ENCODE results near the gene ELP4.
"Not testable (repeated sequence)": the region's sequence is repeated elsewhere in the genome, so short reads cannot be mapped to it uniquely, and the experiment has no call there.

The ELP4 gene

DNA sequence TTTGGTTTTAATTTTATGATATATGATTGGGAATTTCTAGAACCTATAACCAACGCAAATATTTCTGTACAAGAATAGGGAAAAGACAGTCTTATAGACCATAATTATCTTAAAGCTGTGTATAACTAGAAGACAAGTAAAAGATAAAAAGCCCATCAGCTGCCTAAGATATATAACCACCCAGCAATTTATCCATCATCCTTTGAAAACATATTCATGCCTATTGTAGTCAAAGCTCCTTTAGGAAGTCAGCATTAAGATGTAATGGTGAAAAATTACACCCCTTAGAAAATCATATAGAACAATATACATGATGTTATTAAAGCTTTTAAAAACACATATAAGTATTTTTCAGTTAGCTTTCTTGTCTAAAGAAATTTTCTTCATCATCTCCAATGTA lies 46.4 kb downstream of the ELP4 start:
- no peak for DNase-seq (ENCODE audit: low read depth)

DNA sequence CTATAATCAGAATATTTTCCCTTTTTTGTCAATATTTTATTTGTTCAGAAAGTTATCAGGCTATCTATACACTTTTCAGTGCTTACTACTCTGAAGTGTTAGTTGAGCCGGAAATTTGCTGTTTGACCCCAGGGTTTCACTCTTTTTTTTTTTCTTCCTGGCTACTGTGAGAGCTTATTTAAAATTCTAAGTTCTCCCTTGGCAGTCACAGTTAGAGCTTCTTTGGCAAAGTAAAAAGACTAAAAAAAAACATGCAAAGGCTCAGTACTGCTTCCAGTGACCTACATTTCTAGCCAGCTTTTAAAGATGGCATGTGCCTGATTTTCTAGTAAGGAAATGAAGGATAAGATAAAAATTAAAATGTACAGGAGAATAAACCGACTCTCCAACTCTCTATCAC lies 48.4 kb downstream of the ELP4 start:
- no peak for DNase-seq (ENCODE audit: low read depth)

DNA sequence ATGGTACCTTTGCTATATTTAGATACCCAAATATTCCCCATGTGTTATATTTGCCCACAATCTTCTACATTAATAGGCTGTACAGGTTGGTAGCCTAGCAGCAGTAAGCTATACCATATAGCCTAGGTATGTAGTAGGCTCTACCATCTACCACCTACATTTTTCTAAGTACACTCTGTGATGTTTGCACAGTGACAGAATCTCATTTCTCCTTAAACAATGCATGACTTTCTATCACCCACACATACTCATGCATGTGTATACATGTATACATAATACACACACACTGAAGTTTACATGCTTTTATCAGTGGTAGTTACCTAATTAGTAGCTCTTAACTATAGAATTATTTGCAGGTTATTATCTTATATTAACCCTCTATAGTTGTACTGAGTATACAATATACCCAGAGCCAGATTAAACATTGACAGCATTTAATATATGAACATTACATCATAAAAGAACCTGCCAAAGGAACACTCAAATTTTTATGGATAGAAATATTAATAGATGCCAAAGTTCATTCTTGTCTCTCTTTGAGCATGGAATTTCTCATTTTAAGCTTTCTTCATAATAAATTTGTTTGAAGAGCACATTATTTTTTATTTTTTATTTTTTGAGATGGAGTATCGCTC lies 51.4 kb downstream of the ELP4 start:
- no peak for DNase-seq (ENCODE audit: low read depth)

DNA sequence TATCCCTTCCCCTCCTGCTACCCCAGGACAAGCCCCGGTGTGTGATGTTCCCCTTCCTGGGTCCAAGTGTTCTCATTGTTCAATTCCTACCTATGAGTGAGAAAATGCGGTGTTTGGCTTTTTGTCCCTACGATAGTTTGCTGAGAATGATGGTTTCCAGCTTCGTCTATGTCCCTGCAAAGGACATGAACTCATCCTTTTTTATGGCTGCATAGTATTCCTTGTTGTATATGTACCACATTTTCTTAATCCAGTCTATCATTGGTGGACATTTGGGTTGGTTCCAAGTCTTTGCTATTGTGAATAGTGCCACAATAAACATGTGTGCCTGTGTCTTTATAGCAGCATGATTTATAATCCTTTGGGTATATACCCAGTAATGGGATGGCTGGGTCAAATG lies 55.0 kb downstream of the ELP4 start:
- not testable (repeated sequence) for DNase-seq (ENCODE audit: low read depth)

DNA sequence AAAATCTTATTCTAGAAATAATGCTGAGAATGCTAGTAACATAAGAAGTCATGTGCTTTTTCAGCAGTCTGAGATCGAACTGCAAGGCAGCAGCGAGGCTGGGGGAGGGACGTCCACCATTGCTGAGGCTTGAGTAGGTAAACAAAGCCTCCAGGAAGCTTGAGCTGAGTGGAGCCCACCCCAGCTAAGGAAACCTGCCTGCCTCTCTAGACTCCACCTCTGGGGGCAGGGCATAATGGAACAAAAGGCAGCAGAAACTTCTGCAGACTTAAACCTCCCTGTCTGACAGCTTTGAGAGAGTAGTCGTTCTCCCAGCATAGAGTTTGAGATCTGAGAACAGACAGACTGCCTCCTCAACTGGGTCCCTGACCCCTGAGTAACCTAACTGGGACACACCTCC lies 64.6 kb downstream of the ELP4 start:
- DNase-seq (ENCODE audit: low read depth), result not testable (repeated sequence)

DNA sequence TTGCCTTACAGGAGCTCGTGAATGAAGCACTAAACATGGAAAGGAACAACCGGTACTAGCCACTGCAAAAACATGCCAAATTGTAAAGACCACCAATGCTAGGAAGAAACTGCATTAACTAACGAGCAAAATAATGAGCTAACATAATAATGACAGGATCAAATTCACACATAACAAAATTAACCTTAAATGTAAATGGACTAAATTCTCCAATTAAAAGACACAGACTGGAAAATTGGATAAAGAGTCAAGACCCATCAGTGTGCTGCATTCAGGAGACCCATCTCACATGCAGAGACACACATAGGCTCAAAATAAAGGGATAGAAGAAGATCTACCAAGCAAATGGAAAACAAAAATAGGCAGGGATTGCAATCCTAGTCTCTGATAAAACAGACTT lies 66.2 kb downstream of the ELP4 start:
- not testable (repeated sequence) for DNase-seq (ENCODE audit: low read depth)

DNA sequence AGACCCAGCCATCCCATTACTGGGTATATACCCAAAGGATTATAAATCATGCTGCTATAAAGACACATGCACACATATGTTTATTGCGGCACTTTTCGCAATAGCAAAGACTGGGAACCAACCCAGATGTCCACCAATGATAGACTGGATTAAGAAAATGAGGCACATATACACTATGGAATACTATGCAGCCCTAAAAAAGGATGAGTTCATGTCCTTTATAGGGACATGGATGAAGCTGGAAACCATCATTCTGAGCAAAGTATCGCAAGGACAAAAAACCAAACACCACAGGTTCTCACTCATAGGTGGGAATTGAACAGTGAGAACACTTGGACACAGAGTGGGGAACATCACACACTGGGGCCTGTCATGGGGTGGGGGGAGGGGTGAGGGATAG lies 69.8 kb downstream of the ELP4 start:
- not testable (repeated sequence) for DNase-seq (ENCODE audit: low read depth)

DNA sequence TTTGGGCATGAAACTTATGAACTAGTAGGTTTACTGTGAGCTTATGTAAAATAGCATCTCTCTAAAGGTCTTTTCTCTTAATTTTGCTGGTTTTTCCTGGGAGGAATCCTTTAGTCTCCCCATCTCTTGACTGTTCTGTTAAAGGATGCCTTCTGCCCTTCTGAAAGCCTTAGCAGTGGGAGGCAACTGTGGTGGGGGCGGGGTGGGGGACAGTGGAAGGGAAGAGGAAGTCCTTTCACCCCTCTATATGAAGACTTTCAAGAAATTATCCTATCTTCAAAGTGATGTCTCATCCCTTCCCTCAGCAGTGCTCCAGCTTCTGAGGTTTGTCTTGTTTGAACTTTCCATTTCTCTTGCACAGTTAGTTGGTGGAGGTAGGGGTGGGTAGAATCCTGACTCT lies 73.1 kb downstream of the ELP4 start:
- DNase-seq (ENCODE audit: low read depth), result no peak

DNA sequence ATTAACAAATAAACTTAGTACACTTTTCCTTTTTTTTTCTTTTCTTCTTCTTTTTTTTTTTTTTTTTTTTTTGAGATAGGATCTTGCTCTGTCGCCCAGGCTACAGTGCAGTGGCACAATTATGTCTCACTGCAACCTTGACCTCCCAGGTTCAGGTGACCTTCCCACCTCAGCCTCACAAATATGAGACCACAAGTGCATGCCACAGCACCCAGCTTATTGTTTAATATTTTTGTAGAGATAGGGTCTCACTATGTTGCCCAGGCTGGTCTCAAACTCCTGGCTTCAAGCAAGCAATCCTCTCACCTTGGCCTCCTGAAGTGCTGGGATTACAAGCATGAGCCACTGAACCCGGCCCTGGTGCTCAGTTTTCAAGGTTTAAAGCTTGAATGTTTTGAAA lies 88.9 kb downstream of the ELP4 start:
- DNase-seq (ENCODE audit: low read depth), result no peak

DNA sequence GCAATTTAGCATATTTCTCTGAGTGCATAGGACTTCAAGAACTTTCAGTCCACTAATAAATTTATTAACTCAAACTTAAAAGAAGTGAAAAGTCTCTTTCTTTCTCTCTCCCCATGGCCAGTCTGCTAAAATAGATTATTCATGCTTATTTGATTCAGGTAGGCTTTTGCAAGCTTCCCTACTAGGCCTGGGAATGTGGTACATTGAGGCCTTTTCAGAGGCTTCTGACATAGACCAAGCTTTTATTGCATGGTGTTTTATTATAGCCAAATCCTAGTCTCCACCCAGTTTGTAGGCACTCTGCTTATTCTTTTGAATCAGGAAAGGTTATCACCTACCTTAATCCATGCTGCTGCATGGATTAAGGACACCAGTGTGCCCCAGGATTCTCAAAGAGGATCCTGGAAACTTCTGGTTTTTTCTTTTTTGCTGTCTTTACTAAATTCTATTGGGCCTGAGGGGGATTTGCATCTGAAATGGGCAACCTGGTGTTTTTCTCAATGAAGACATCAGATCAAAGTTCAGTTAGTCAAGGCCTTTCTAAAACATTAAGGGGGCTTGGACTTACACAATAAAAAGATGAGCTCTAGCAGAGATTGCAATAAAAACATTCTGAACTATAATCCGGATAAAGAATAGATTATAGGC lies 92.2 kb downstream of the ELP4 start:
- no peak for DNase-seq (ENCODE audit: low read depth)

DNA sequence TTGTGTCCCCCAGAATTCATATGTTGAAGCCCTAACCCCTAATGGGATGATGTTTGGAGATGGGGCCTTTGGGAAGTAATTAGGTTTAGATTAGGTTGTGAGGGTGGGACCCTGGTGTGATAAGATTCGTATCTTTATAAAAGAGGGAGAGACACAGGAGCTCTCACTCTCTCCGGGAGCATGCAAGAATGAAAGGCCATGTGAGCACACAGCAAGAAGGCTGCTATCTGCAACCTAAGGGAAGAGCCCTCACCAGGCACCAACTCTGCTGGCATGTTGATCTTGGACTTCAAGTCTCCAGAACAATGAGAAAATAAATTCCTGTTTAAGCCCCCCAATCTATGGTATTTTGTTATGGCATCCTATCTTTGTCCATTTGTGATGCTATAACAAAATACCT lies 97.3 kb downstream of the ELP4 start:
- DNase-seq (ENCODE audit: low read depth), result no peak

DNA sequence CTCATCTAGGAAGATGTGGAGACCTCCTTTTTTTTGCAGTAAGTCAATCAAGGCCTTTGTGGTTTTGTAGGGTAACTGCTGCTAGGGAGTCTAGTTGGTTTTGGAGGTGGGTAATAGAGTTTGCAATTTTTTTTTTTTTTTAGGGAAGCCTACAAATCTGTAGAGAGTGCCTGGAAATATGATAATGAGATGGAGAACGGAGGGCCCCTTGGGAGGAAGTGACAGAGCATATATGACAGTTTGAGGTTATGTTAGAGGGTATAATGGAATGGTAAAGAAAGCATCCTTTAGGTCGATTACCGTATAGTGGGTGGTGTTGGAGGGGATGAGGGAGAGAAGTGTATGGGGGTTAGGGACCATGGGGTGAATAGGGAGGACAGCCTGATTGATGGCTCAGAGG lies 98.3 kb downstream of the ELP4 start:
- no peak for DNase-seq (ENCODE audit: low read depth)

DNA sequence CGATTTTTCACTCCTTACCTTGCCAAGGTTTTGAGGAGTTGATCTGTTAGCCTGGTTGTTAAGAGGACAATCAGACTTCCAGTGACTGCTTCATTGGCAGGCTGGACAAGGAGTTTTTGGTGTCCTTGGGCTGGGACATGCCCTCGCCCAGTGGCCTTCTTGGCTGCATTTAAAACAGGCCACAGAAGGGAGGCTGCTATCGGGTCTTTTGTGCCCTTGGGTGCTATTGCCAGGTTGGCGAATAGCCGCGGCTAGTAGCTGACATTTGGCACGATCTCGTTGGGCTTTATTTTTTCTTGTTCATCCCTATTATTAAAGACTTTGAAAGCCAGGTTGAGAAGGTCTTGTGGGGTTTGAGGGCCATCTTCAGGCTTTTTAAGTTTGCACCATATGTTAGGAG lies 99.4 kb downstream of the ELP4 start:
- no peak for DNase-seq (ENCODE audit: low read depth)

DNA sequence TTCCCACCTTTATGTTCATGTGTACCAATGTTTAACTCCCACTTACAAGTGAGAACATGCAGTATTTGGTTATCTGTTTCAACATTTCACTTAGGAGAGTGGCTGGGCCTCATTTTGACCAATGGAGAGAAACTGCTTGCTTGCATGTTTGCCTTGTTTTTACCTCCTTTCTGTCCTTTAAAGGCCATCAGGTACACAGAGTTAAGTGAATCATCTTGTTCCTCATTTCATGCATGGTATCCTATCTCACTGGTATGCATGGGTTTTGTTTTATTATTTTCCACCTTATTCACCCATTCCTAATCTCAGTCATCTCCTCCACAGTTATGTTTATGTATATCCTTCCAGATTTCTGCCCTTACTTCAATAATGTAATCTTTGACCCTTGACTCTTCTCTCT lies 101.0 kb downstream of the ELP4 start:
- no peak for DNase-seq (ENCODE audit: low read depth)

DNA sequence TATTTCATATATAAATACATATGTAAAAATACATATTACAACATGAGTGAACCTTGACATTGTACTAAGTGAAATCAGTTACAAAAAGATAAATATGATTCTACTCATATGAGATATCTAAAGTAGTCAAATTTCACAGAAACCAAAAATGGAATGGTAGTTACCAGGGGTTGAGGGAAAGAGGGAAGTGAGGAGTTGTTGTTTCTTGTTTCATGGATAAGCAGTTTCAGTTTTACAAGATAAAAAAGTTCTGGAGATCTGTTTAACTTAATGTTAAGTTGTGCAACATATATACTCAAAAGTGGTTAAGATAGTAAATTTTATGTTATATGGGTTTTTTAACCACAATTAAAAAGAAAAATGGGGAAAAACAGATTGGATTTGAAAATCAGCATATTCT lies 107.7 kb downstream of the ELP4 start:
- no peak for DNase-seq (ENCODE audit: low read depth)

DNA sequence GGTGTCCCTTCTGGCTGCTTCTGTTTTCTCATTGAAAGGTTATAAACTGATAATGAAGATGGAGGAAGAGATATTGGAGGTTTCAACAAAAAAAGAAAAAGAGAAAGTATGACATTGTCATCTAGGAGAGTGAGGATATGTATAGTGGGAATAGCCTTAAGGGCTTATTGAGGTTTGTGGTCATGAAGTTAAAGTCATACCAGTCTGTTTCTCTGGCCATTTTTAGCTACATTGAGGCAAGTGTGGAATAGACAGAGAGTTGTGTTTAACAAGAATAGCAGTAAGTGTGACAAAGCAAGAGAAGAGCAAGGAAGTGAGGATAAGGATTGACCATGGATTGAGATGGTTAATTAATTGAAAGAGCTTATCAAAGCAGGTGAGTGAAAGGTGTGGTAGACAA lies 110.4 kb downstream of the ELP4 start:
- DNase-seq (ENCODE audit: low read depth), result no peak

DNA sequence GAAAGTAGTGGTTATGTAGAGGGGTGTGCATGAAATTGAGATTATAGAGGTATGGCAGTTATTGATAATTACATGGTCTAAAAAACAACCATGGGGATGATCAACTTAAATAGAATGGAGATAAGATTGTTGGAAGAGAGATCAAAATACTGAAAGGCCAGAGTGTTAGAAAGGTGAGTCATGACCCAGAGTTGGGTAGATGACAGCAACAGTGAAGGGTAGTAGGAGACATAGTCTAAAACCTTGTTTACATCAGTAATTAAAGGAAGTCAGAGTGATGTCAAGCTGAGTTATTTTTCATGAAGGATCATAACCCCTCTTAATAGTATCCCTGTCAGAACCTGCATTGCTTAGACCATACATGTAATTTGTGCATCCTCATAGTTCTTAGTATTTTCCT lies 110.9 kb downstream of the ELP4 start:
- DNase-seq (ENCODE audit: low read depth), result no peak

DNA sequence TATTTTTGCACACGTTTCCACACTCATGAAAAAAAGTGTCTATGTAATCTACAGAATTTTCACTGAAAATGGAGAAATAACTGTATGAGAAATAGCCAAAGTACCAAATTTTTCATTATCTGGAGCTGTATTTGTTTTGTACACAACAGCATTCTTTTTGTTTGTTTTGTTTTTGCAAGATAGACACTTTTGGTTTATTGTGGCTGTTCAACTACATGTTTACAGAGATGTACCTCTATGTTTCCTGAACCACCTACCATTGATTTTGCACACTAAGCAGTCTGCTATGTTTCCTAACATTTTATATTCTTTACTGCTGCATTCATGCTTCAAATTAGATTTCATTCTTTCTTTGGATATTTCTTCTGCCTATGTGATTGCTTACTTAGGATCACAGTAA lies 116.3 kb downstream of the ELP4 start:
- DNase-seq (ENCODE audit: low read depth), result no peak

DNA sequence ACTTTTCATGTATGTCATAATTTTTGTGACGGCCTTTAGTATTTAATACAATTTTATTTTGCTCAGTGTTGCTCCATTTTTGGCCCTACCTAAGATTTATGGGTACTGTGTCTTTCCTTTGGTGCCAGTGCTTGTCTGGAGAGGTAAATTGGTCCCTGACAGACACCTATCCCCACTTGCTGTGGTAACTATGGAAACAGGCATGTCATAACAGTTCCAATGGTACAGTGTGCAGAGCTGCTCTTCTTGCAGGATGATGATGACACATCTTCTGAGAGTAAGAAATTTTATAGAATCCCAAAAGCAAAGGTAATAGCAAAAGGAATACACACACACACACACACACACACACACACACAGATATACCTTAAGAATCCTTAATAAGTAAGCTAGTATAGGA lies 118.5 kb downstream of the ELP4 start:
- no peak for DNase-seq (ENCODE audit: low read depth)

DNA sequence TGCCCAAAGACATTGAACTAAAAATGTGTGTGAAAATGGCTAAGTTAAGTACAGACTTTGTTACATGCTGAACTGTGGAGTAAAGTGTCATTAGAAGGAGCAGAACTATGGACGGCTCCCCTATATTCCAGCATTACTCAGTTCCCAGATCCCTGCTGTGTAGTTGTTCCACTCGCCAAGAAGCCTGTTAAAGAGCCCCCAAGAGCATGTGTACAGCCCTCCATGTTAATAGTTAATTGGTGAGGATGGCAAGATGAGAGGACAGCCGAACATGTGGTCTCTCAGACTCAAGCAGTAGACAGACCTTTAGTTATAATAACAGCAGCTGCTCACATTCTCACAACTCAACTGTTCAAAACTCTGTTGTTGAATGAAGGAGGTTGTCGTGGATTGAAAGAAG lies 127.4 kb downstream of the ELP4 start:
- DNase-seq (ENCODE audit: low read depth), result no peak

DNA sequence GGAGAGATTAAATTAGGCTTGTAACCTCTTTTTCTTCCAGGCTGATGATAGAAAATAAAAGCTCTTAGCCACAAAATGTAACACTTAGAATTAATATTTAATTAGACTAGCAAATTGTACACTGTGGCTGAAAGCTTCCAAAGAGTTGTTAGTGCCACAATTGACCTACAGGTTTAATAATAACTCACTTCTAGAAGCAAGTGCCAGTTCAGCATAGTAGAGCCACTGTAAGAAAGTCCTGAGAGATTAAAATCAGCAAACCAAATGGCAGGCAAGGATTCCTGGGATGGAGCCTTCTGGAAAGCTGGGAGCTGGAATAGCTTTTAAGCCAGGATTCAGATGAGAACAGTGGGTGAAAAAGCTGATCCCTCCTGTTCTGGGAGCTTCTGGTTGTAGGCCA lies 131.0 kb downstream of the ELP4 start:
- DNase-seq (ENCODE audit: low read depth), result no peak

DNA sequence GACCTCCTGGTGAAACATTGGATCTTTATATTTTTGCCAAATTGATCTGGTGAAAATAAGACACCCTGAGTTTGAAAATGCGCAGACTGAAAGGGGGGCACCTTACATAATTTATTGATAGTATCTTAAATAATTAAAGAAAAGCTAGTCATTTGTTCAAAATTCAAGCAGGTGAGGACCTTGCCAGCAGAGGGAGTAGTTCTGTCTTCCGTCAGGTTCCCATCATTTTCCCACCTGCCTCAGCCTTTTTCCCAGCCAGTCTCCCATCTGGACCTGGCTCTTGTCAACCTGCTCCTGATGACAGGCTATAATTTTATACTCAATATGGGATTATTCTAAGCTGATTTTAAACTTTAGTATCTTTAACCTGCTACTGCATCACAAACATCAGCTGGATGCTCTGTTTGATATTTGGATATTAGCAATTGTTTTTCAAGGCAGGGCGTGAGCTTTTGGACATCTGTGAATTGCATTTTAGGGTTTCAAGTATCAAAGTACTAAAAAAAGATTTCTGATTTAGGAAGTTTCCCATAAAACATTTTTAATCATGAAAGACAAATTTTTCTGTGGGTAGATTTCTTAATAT lies 132.0 kb downstream of the ELP4 start:
- no peak for DNase-seq (ENCODE audit: low read depth)

DNA sequence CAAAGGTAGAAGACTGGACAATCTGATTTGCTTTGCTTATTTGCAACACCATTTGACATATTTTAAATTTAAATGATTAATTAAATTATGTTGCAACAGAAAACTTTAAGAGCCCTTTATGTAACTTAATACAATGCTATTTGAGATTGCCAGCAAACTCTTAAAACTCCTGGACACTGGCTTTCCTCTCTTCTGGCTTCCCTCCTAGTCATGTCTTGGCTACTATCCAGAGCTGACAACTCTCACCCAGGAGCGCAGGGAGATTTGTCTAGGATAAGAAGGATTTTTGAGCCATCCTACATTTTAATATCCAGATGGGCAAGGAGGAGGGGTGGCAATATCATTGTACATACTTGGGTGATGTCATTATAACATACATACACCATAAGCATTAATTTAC lies 134.3 kb downstream of the ELP4 start:
- no peak for DNase-seq (ENCODE audit: low read depth)

DNA sequence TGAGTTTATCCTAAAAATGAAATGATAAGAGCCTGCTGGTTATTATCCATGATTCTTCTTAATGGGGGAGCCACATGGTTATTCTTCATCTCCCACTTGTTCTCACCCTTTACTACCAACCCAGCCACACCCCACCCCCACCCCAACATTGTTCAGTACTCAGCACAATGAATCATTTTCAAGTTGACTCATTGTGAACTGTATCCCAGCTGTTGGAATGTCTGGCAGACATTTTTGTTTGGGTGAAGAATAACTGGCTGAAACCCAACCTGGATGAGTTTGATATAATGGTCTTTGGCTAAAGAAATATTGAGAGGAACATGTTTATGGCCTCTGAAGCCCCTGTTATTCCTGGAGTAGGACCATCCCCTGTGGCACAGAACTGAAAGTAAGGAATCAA lies 136.2 kb downstream of the ELP4 start:
- DNase-seq (ENCODE audit: low read depth), result no peak
